ENCODE results near the gene BET1L.

BET1L gene

GRCh38 chr11:232783-233565, 25.8 kb upstream of the BET1L start:
- TF ChIP-seq FOXP2 (optimal IDR thresholded peaks at IDR 0.05; ENCODE audit: borderline replicate concordance, extremely low read depth, extremely low read length, insufficient read depth): no peak
- TF ChIP-seq TAF1 (IDR thresholded peaks at IDR 0.05; ENCODE audit: borderline replicate concordance, insufficient read depth, low read length): no peak
- TF ChIP-seq POLR2AphosphoS5 (IDR thresholded peaks at IDR 0.05; ENCODE audit: low read depth, low read length): no peak

GRCh38 chr11:230431-230830, 23.2 kb upstream of the BET1L start:
- TF ChIP-seq FOXP2 (optimal IDR thresholded peaks at IDR 0.05; ENCODE audit: borderline replicate concordance, extremely low read depth, extremely low read length, insufficient read depth) (no peak), SIN3A (IDR thresholded peaks at IDR 0.05; ENCODE audit: borderline replicate concordance, insufficient read depth, low read length) (no peak), REST (IDR thresholded peaks at IDR 0.05; ENCODE audit: insufficient read depth in 1 of 2, low read depth in 2 of 2, low read length in 2 of 2) (no peak), POLR2AphosphoS5 (IDR thresholded peaks at IDR 0.05; ENCODE audit: low read depth, low read length) (no peak), TAF1 (IDR thresholded peaks at IDR 0.05; ENCODE audit: borderline replicate concordance, insufficient read depth, low read length) (no peak)

- TF ChIP-seq SIN3A (IDR thresholded peaks at IDR 0.05; ENCODE audit: borderline replicate concordance, insufficient read depth, low read length): no peak
- no peak for TF ChIP-seq REST (IDR thresholded peaks at IDR 0.05; ENCODE audit: insufficient read depth in 1 of 2, low read depth in 2 of 2, low read length in 2 of 2)
- no peak for TF ChIP-seq TAF1 (IDR thresholded peaks at IDR 0.05; ENCODE audit: borderline replicate concordance, insufficient read depth, low read length)
- no peak for TF ChIP-seq POLR2AphosphoS5 (IDR thresholded peaks at IDR 0.05; ENCODE audit: low read depth, low read length)
- TF ChIP-seq FOXP2 (optimal IDR thresholded peaks at IDR 0.05; ENCODE audit: borderline replicate concordance, extremely low read depth, extremely low read length, insufficient read depth): no peak
These were observed 20.7 kb upstream of the BET1L start for GRCh38 chr11:227824-228379.

- no peak for TF ChIP-seq FOXP2 (optimal IDR thresholded peaks at IDR 0.05; ENCODE audit: borderline replicate concordance, extremely low read depth, extremely low read length, insufficient read depth)
These were observed 18.7 kb upstream of the BET1L start for GRCh38 chr11:225734-226453.

- TF ChIP-seq POLR2AphosphoS5 (IDR thresholded peaks at IDR 0.05; ENCODE audit: low read depth, low read length) (no peak), FOXP2 (optimal IDR thresholded peaks at IDR 0.05; ENCODE audit: borderline replicate concordance, extremely low read depth, extremely low read length, insufficient read depth) (no peak), TAF1 (IDR thresholded peaks at IDR 0.05; ENCODE audit: borderline replicate concordance, insufficient read depth, low read length) (no peak), REST (IDR thresholded peaks at IDR 0.05; ENCODE audit: insufficient read depth in 1 of 2, low read depth in 2 of 2, low read length in 2 of 2) (no peak), SIN3A (IDR thresholded peaks at IDR 0.05; ENCODE audit: borderline replicate concordance, insufficient read depth, low read length) (no peak)
These were observed 17.2 kb upstream of the BET1L start for GRCh38 chr11:224424-224823.

- TF ChIP-seq POLR2AphosphoS5 (IDR thresholded peaks at IDR 0.05; ENCODE audit: low read depth, low read length) (no peak), REST (IDR thresholded peaks at IDR 0.05; ENCODE audit: insufficient read depth in 1 of 2, low read depth in 2 of 2, low read length in 2 of 2) (no peak), FOXP2 (optimal IDR thresholded peaks at IDR 0.05; ENCODE audit: borderline replicate concordance, extremely low read depth, extremely low read length, insufficient read depth) (no peak), SIN3A (IDR thresholded peaks at IDR 0.05; ENCODE audit: borderline replicate concordance, insufficient read depth, low read length) (no peak), TAF1 (IDR thresholded peaks at IDR 0.05; ENCODE audit: borderline replicate concordance, insufficient read depth, low read length) (no peak)
These were observed 16.7 kb upstream of the BET1L start for GRCh38 chr11:223884-224283.

Data from PFSK-1 (cell line).